Glutamatergic neuron (in vitro differentiated cells): ENCODE data around the gene SNX30. TPM values are rescaled to one million over a fixed set of nuclear protein-coding genes. Genes with fewer than 3 reads are reported as not detected.

ENCODE experiments used
- DNase-seq: peaks from one replicate; pipeline ENCODE4 v3.0.0; 2022
- H3K27ac Mint-ChIP-seq: one replicate; pipeline ENCODE4 v1.8.0; 2020; ENCODE audit warnings: mild to moderate bottlenecking, mixed read lengths, inconsistent platforms; ENCODE audit not compliant: unreplicated experiment
- H3K27me3 Mint-ChIP-seq: one replicate; pipeline ENCODE4 v1.8.0; 2020; ENCODE audit warnings: mild to moderate bottlenecking, moderate library complexity, mixed read lengths, inconsistent platforms; ENCODE audit not compliant: unreplicated experiment
- H3K36me3 Mint-ChIP-seq: one replicate; pipeline ENCODE4 v1.8.0; 2020; ENCODE audit warnings: mild to moderate bottlenecking, mixed read lengths, inconsistent platforms; ENCODE audit not compliant: unreplicated experiment
- H3K4me1 Mint-ChIP-seq: one replicate; pipeline ENCODE4 v1.8.0; 2020; ENCODE audit warnings: mild to moderate bottlenecking, low read depth, mixed read lengths, inconsistent platforms; ENCODE audit not compliant: unreplicated experiment
- H3K4me3 Mint-ChIP-seq: one replicate; pipeline ENCODE4 v1.8.0; 2020; ENCODE audit warnings: mild to moderate bottlenecking, mixed read lengths, inconsistent platforms; ENCODE audit not compliant: unreplicated experiment
- H3K9me3 Mint-ChIP-seq: one replicate; pipeline ENCODE4 v1.8.0; 2020; ENCODE audit warnings: mild to moderate bottlenecking, moderate library complexity, mixed read lengths, inconsistent platforms; ENCODE audit not compliant: unreplicated experiment
- CTCF ChIP-seq: fragments of 200-600 bp; sonication (generic); IDR thresholded peaks from one replicate; pipeline ENCODE4 v1.5.0; 2021; ENCODE audit not compliant: partially characterized antibody, unreplicated experiment
- total RNA-seq: library from RNA; stranded (reverse); fragmentation: NEBNext Ultra II Directional; extraction: Animal tissue kit (Norgen Biotek cat#: 25700); gene quantifications from one replicate; pipeline ENCODE4 v1.2.1, GENCODE V29; 2021; ENCODE audit not compliant: unreplicated experiment

The SNX30 gene
- total RNA-seq, 1 donor from 2014 or later: 41.7 TPM

- H3K27me3 Mint-ChIP-seq: peaks cover 11% of the 10 kb centered on the region
- peaks cover 18% of the 10 kb centered on the region for H3K9me3 Mint-ChIP-seq
- no peak for TF ChIP-seq CTCF
- DNase-seq: no peak
- H3K4me3 Mint-ChIP-seq: peak overlapping the region; percentile 94
- H3K27ac Mint-ChIP-seq: peak overlapping the region; percentile 97
- H3K4me1 Mint-ChIP-seq: peaks cover 16% of the 10 kb centered on the region
- H3K36me3 Mint-ChIP-seq: no peaks in the 10 kb centered on the region
Observed at GRCh38 chr9:112752334-112753125, 2.0 kb downstream of the SNX30 start.

DNA sequence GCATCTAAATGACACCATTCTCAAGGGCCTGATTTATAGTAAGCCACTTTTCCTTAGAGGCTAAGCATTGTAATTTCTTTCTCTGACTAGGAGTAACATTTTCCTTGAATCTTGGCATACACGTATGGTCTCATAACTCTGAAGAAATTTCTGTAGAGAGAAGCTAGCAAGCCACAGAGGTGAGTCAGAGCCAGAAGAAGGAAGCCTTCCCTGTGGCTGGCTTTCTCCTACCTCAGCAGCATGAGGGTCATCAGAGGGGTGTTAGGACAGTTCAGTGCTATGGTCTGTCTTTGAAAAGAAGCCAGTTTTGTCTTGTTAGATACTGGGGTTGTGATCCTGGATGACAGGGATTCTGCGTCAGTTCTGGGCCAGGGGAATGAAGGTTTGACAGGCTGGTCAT is 3.2 kb downstream of the SNX30 start:
- H3K4me1 Mint-ChIP-seq: peaks cover 16% of the 10 kb centered on the region

GRCh38 chr9:112754578-112754977 is 4.0 kb downstream of the SNX30 start:
- H3K36me3 Mint-ChIP-seq: no peaks in the 10 kb centered on the region
- no peak overlapping the region for H3K4me3 Mint-ChIP-seq
- peaks cover 11% of the 10 kb centered on the region for H3K27me3 Mint-ChIP-seq
- peaks cover 16% of the 10 kb centered on the region for H3K4me1 Mint-ChIP-seq
- DNase-seq: no peak
- no peak overlapping the region for H3K27ac Mint-ChIP-seq
- no peak for TF ChIP-seq CTCF
- peaks cover 18% of the 10 kb centered on the region for H3K9me3 Mint-ChIP-seq

More for the DNA sequence above, 3.2 kb downstream of the SNX30 start:
- no peaks in the 10 kb centered on the region for H3K36me3 Mint-ChIP-seq
- peak overlapping the region; percentile 26 for H3K4me3 Mint-ChIP-seq
- H3K27ac Mint-ChIP-seq: peak overlapping the region; percentile 9
- peaks cover 18% of the 10 kb centered on the region for H3K9me3 Mint-ChIP-seq
- H3K27me3 Mint-ChIP-seq: peaks cover 11% of the 10 kb centered on the region
- no peak for TF ChIP-seq CTCF
- DNase-seq: no peak

DNA sequence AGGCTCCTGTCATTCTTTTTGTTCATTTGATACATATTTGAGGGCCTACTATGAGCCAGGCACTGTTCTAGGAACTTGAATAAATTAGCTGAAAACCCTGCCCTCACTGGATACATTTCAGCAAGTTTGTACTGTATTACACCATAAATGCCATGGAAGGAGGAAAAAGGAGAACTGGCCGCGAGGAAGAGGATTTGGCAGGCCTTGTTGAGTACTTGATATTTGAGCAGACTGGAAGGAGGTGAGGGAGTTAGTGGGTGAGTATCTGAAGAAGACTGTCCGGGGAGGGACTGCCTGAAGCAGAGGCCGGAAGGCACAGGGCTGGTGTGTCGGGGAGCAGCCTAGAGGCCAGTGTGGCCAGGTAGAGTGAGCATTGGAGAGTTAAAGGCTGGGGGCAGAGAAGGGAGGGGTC is 4.5 kb downstream of the SNX30 start:
- Mint-ChIP-seq H3K9me3 (peaks cover 15% of the 10 kb centered on the region), H3K4me3 (peak overlapping the region; percentile 37), H3K4me1 (peaks cover 16% of the 10 kb centered on the region), H3K36me3 (no peaks in the 10 kb centered on the region), H3K27me3 (peaks cover 11% of the 10 kb centered on the region), H3K27ac (no peak overlapping the region)
- no peak for TF ChIP-seq CTCF
- no peak for DNase-seq

GRCh38 chr9:112755675-112756074 is 5.1 kb downstream of the SNX30 start:
- H3K36me3 Mint-ChIP-seq: no peaks in the 10 kb centered on the region
- no peak overlapping the region for H3K4me3 Mint-ChIP-seq
- no peak for TF ChIP-seq CTCF
- H3K27ac Mint-ChIP-seq: no peak overlapping the region
- H3K4me1 Mint-ChIP-seq: peaks cover 14% of the 10 kb centered on the region
- peaks cover 11% of the 10 kb centered on the region for H3K9me3 Mint-ChIP-seq
- no peak for DNase-seq
- H3K27me3 Mint-ChIP-seq: peaks cover 7% of the 10 kb centered on the region
